Measurements from ENCODE around the gene KLHL6.
"Not testable (repeated sequence)": the region's sequence is repeated elsewhere in the genome, so short reads cannot be mapped to it uniquely, and the experiment has no call there.

The KLHL6 gene

DNA sequence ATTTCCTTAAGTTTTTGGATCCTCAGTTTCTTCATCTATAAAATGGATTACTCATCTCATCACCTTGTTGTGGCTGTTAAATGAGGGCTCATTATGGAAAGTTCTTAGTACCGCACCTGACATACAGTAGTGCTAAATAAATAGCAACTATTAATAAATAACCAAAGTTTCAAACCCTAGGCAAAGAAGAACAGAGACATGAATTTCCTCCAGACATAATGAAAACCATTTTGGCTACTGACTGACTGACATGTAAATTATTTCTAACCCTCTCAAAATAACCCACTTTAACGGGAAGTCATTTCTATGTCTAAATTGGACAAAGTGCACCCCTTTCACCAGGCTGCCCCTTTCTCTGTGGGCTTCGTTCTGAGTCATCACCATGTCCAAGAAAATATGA lies 17.4 kb upstream of the KLHL6 start:
- TF ChIP-seq, protein P1, sequence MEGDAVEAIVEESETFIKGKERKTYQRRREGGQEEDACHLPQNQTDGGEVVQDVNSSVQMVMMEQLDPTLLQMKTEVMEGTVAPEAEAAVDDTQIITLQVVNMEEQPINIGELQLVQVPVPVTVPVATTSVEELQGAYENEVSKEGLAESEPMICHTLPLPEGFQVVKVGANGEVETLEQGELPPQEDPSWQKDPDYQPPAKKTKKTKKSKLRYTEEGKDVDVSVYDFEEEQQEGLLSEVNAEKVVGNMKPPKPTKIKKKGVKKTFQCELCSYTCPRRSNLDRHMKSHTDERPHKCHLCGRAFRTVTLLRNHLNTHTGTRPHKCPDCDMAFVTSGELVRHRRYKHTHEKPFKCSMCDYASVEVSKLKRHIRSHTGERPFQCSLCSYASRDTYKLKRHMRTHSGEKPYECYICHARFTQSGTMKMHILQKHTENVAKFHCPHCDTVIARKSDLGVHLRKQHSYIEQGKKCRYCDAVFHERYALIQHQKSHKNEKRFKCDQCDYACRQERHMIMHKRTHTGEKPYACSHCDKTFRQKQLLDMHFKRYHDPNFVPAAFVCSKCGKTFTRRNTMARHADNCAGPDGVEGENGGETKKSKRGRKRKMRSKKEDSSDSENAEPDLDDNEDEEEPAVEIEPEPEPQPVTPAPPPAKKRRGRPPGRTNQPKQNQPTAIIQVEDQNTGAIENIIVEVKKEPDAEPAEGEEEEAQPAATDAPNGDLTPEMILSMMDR (IDR thresholded peaks at IDR 0.05; ENCODE audit: insufficient read depth, low read length): no peak
- TF ChIP-seq, protein P2, sequence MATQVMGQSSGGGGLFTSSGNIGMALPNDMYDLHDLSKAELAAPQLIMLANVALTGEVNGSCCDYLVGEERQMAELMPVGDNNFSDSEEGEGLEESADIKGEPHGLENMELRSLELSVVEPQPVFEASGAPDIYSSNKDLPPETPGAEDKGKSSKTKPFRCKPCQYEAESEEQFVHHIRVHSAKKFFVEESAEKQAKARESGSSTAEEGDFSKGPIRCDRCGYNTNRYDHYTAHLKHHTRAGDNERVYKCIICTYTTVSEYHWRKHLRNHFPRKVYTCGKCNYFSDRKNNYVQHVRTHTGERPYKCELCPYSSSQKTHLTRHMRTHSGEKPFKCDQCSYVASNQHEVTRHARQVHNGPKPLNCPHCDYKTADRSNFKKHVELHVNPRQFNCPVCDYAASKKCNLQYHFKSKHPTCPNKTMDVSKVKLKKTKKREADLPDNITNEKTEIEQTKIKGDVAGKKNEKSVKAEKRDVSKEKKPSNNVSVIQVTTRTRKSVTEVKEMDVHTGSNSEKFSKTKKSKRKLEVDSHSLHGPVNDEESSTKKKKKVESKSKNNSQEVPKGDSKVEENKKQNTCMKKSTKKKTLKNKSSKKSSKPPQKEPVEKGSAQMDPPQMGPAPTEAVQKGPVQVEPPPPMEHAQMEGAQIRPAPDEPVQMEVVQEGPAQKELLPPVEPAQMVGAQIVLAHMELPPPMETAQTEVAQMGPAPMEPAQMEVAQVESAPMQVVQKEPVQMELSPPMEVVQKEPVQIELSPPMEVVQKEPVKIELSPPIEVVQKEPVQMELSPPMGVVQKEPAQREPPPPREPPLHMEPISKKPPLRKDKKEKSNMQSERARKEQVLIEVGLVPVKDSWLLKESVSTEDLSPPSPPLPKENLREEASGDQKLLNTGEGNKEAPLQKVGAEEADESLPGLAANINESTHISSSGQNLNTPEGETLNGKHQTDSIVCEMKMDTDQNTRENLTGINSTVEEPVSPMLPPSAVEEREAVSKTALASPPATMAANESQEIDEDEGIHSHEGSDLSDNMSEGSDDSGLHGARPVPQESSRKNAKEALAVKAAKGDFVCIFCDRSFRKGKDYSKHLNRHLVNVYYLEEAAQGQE (IDR thresholded peaks at IDR 0.05; ENCODE audit: insufficient replicate concordance, low read depth): no peak
- TF ChIP-seq POLR2AphosphoS5 (IDR thresholded peaks at IDR 0.05; ENCODE audit: low read depth): no peak
- no peak for TF ChIP-seq SPI1 (IDR thresholded peaks at IDR 0.05; ENCODE audit: borderline replicate concordance, low read depth)
- TF ChIP-seq GABPA (IDR thresholded peaks at IDR 0.05; ENCODE audit: low read depth): no peak
- DNase-seq (ENCODE audit: low read depth in 1 of 2, low spot score in 1 of 2): no peak
- Histone ChIP-seq H3K27ac (replicated peaks) (no peak overlapping the region), H3K27me3 (ENCODE audit: insufficient read depth, poor library complexity, severe bottlenecking) (no peaks in the 10 kb centered on the region), H3K4me3 (replicated peaks; ENCODE audit: insufficient read depth, low read length) (no peak overlapping the region)

DNA sequence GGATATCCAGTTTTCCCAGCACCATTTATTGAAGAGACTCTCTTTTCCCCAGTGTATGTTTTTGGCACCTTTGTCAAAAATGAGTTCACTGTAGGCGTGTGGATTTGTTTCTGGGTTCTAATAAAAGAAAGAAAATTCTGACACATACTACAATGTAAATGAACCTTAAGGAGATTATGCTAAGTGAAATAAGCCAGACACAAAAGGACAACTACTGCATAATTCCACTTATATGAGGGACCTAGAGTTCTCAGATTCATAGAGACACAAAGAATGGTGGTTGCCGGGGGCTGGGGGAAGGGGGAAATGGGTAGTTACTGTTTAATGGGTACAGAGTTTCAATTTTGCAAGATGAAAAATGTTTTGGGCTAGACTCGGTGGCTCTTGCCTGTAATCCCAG lies 14.7 kb upstream of the KLHL6 start:
- not testable (repeated sequence) for H3K4me3 ChIP-seq (replicated peaks; ENCODE audit: insufficient read depth, low read length); DNase-seq (ENCODE audit: low read depth in 1 of 2, low spot score in 1 of 2); H3K27ac ChIP-seq (replicated peaks); H3K27me3 ChIP-seq (ENCODE audit: insufficient read depth, poor library complexity, severe bottlenecking)

DNA sequence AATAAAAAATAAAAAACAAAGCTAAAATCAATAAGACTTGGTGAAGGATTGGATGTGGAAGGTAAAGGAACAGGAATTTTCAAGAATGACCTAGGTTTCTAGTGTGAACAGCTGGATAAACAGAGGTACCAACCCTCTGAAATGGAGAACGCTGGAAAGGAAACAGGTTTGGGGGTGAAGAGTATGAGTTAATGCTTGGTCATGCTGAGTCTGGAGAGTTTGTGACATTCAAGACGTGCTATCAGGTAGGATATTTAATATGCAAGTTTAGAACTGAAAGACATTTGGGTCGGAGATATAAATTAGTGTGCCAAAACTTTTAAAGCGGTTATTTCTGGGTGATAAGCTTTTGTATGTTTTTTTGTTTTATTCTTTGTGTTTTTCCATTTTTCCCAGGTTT lies 11.4 kb upstream of the KLHL6 start:
- Histone ChIP-seq H3K27ac (replicated peaks) (no peak overlapping the region), H3K27me3 (ENCODE audit: insufficient read depth, poor library complexity, severe bottlenecking) (no peaks in the 10 kb centered on the region), H3K4me3 (replicated peaks; ENCODE audit: insufficient read depth, low read length) (no peak overlapping the region)
- TF ChIP-seq, protein P2 (IDR thresholded peaks at IDR 0.05; ENCODE audit: insufficient replicate concordance, low read depth): no peak
- TF ChIP-seq POLR2AphosphoS5 (IDR thresholded peaks at IDR 0.05; ENCODE audit: low read depth) (no peak), GABPA (IDR thresholded peaks at IDR 0.05; ENCODE audit: low read depth) (no peak), SPI1 (IDR thresholded peaks at IDR 0.05; ENCODE audit: borderline replicate concordance, low read depth) (no peak)
- TF ChIP-seq, protein P1 (IDR thresholded peaks at IDR 0.05; ENCODE audit: insufficient read depth, low read length): no peak
- no peak for DNase-seq (ENCODE audit: low read depth in 1 of 2, low spot score in 1 of 2)

DNA sequence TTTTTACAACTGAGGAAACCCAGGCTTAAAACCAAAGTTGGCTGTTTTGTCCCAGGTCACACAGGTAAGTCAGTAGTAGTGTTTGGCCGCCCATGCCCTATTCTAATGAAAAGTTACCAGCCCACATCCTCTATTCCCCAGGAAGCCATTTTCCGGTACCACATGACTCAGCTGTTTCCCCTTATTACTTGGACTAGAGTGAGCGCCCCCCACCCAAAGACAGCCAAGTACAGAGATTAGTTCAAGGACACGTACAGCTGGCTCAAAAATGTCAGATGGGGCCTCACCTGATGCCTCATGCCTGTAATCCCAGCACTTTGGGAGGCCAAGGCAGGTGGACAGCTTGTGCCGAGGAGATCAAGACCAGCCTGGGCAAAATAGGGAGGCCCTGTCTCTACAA lies 8.5 kb upstream of the KLHL6 start:
- no peaks in the 10 kb centered on the region for H3K27me3 ChIP-seq (ENCODE audit: insufficient read depth, poor library complexity, severe bottlenecking)
- TF ChIP-seq, protein P2 (IDR thresholded peaks at IDR 0.05; ENCODE audit: insufficient replicate concordance, low read depth): no peak
- TF ChIP-seq, protein P1 (IDR thresholded peaks at IDR 0.05; ENCODE audit: insufficient read depth, low read length): no peak
- TF ChIP-seq GABPA (IDR thresholded peaks at IDR 0.05; ENCODE audit: low read depth): no peak
- TF ChIP-seq POLR2AphosphoS5 (IDR thresholded peaks at IDR 0.05; ENCODE audit: low read depth): no peak
- no peak for TF ChIP-seq SPI1 (IDR thresholded peaks at IDR 0.05; ENCODE audit: borderline replicate concordance, low read depth)
- no peak for DNase-seq (ENCODE audit: low read depth in 1 of 2, low spot score in 1 of 2)
- no peak overlapping the region for H3K4me3 ChIP-seq (replicated peaks; ENCODE audit: insufficient read depth, low read length)
- no peak overlapping the region for H3K27ac ChIP-seq (replicated peaks)
